HG02623 (cell line): Measurements from ENCODE around the gene NDUFA3.

ENCODE experiments used
- ATAC-seq: cut with Tn5 transposase; IDR thresholded peaks from one replicate; pipeline ENCODE4 v1.9.1; 2021; ENCODE audit warnings: moderate library complexity; ENCODE audit not compliant: unreplicated experiment

NDUFA3 gene

DNA sequence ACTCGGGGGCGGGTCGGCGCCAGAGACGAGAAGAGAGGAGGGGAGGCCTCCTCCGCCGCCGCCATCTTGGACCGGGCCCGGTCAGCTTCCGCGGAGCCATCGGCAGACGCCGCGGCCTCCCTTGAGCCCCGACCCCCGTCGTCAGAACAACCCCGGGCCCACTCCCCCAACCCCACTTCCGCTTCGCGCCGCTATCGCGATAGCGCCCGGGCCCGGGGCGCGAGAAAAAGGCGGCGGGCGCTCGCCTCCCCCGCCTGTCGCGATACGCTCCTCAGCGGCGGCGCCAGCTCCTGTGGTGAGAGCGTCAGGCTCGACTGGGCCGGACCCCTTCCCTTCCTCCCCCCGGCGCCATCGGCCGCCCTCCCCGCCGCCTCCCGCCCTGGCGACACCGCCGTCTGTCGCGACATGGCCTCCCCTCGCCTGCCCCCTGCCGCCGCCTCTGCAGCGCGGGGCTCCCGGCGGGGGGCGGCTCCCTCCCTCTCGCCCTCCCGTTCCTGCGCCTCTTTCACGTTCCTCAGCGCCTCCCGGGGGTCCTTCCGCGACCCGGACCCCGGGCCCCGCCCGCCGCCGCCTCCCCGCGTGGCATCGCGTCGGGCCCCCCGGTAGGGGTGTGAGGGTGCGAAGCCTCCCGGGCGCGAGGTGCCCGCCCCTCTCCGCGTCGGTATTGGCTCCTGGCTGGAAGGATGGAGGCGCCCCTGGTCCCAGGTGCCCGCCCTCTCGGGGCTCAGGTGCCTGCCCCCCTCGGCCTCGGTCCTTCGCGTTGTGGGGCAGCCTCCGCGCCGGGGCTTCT is 35.2 kb downstream of the NDUFA3 start, which contains the start of gene CNOT3:
TSS of gene CNOT3 (plus strand) at position 64 of the 790 bp plus-strand sequence. CDS start 5,217 bp downstream, outside the sequence.
- ATAC-seq: no peak

DNA sequence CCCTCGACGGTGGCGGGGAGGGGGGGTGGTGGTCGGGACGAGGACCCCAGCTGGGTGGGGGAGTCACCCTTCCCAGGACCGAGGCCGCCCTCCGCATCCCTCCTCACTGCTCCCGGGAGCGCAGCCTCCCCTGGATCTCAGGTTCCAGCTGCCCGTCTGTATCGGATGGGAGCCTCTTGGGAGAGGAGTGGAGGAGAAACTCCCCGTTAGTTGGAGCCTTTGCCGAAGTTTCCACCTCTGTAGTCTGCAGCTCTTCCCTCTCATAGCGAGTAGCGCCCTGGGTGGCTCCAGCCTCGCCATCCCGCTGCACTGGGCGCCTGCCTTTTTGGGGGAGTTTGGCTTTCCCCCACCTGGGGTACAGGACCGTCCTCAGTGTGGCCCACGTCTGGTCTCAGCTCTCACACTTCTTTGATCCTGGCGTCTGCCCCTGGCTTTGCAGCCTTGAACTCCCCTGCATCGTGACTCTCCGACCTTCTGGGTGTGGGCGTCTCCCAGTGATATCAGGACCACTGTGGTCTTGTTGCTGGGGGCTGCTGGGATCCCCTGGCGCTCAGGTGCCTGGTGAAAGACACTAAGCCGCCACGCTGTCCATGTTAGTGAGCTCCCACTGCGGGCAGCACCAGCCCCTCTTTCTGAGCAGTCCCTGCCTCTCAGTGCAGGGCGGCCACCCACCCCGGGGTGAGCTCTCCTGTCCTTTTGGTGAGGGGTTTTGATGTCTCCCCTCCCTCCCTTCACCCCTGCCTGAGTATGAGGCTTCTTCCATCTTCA is 36.0 kb downstream of the NDUFA3 start:
- no peak for ATAC-seq

DNA sequence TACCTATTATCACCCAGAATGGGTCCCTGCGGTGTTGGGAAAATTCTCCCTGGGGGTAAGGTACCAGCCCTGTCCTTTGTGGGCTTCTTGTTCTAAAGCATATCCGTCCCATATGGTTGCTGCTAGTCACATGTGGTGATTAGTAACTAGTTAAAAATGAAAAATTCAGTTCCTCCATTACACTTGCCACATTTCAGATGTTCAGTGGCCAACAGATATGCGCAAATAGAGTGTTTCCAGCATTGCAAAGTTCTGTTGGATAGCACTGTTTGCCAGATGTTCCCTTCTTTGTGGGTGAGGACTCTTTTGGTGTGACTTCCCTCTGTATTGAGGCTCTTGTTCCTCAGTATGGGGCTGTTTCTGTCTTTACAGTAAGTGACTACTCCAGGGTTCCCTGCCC is 38.7 kb downstream of the NDUFA3 start:
- ATAC-seq: no peak

DNA sequence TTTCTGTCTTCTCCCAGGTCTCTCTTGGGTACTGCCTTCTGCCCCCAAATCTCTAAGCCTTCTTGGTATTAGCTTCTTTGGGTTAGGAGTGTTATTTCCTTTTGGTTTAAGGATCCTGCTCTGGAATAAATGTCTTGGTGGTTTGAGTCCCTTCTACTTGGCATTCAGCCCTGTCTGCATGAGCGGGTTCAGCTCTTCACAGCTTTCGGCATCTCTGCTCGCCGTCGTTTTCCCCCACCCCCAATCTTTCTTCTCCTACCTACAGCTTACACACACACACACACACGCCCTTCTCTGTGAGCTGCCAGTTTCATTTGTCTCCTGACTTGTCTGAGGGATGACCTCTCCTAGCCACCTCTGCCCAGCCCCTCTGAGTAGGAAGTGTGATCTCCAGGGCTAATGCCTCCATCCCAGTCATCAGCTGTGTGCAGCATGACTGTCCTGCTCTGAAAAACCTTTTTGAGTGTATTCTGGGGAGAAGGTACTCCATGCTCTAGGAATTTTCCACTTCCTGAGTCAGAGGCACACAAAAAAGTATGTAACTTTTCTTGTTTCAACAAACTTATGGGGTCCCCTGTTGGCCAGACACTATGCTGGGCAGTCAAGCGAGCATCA is 39.6 kb downstream of the NDUFA3 start:
- no peak for ATAC-seq

DNA sequence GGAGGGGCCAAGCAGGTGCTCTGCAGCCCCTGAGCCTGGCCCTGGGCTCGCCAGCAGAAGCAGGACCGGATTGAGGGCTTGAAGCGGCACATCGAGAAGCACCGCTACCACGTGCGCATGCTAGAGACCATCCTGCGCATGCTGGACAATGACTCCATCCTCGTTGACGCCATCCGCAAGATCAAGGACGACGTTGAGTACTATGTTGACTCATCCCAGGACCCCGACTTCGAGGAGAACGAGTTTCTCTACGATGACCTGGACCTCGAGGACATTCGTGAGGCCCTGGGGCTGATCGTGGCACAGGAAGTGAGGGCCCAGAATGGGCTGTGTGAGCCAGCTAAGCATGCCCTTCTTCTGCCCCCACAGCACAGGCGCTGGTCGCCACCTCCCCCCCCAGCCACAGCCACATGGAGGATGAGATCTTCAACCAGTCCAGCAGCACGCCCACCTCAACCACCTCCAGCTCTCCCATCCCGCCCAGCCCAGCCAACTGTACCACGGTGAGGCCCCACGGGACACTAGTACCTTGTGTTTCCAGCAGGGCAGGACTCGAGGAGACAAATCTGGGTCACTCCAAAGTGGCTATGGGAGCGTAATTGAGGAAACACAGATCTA is 43.0 kb downstream of the NDUFA3 start:
- no peak for ATAC-seq

DNA sequence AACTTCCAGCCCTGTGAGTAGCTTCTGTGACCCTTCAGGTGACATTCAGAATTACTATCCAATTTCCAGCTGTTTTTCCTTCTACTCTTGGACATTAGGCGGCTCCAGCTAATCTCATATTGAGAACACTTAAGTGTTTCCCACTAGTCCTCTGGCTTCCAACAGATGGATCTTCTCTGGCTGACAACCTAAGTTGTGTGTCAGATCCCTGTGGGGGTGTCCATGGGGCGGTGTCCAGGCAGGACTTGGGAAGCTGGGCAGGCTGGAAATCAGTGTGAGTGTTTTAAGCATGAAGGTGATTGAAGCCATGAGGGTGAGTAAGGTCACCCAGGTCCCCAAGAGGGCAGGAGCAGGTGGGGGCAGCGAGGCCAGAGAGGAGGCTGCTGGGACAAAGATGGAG is 45.0 kb downstream of the NDUFA3 start:
- ATAC-seq: no peak

DNA sequence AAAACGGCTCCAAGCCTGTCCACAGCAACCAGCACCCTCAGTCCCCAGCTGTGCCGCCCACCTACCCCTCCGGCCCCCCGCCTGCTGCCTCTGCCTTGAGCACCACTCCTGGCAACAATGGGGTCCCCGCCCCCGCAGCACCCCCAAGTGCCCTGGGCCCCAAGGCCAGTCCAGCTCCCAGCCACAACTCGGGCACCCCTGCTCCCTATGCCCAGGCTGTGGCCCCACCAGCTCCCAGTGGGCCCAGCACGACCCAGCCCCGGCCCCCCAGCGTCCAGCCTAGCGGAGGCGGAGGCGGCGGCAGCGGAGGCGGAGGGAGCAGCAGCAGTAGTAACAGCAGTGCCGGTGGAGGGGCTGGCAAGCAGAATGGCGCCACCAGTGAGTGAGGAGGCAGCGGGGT is 45.5 kb downstream of the NDUFA3 start:
- no peak for ATAC-seq

DNA sequence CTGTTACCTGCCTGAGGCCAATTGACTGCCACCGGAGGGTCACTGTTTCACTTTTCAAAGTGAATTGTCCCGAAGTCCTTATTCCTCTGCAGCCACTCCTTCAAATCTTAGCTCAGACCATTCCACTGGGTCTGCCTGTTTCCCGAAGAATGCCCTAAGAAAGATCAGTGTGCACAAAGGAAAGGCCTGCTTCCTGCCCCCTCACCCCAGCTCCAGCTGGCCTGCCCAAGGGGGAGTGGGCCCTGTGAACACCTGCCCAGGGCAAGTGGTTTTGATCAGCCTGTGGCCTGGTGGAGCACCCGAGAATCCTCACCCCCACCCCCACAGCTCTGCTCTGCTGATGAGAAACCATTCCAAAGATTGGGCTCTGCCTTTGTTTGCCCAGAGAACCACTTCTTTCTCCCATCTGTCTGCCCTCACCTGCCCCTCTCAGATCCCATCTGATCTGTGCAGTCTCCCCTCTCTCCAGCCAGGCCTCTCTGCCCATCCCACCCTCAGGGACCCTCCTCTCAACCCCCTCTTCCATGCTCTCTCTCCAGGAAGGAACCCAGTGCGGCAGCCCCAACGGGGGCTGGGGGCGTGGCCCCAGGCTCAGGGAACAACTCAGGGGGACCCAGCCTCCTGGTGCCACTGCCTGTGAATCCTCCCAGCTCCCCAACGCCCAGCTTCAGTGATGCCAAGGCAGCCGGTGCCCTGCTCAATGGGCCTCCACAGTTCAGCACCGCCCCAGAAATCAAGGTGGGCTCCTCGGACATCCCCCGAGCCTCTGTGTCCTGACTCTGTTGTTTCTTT is 46.6 kb downstream of the NDUFA3 start:
- ATAC-seq: no peak

DNA sequence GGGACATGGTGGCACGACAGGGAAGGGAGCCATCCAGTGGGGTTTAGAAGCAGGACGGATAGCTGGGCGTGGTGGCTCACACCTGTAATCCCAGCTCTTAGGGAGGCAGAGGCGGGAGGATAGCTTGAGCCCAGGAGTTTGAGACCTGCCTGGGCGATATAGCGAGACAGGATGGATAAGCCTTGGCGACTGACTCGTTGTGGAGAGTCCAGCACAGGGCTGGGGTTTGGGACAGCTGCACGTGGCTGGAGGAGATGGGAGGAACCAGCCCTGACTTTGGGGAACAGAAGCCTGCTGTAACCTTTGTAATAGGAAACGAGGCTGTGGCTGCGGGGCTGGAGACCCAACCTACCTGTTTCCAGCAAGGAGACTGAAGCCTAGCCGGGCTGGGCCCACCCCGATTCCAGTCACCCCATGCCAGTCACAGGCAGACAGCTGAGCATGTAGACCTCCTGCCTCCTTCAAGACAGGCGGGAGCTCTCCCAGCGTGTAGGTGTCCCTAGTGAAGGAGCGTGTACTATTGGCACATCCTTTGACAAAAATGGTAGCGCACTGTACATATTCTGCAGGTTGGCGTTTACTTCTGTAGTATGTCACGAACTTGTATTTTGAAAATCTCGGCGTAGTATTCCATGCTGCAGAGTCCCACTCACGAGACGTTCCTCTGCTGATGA is 48.8 kb downstream of the NDUFA3 start:
- ATAC-seq: no peak

DNA sequence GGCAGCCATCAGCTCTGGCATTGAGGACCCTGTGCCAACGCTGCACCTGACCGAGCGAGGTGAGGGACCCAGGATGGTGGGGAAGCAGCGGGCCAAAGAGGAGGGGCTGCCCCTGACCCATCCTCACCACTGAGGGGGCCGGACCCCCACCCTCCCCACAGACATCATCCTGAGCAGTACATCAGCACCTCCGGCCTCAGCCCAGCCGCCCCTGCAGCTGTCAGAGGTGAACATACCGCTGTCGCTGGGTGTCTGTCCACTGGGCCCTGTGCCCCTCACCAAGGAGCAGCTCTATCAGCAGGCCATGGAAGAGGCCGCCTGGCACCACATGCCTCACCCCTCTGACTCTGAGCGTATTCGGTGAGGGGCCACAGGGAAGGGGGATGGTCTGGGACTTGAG is 49.6 kb downstream of the NDUFA3 start:
- ATAC-seq: no peak

DNA sequence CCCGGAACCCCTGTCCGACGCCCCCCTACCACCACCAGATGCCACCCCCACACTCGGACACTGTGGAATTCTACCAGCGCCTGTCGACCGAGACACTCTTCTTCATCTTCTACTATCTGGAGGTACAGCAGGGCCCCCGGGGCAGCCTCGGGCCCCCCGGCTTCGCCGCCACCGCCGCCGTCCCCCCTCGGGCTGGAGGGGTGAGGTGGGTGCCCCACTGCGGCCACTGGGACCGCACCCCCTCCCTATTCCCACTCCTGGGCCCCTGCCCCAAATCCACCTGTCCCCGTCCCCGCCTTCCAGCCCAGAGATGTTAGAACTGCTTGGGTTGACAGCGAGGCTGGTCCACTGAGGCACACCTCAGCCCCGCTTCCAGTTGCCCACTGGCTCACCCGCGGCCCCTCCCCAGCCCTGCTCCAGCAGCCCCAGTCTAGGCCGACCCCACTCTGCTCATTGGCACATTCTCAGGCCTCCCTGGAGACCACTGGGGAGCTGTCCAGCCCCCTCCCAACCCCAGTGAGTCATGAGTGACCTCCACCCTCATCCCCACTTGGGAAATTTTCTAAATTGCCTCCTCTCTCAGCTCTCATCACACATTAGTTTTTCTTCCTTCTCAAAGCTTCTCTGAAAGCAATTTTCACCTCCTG is 50.3 kb downstream of the NDUFA3 start:
- no peak for ATAC-seq

DNA sequence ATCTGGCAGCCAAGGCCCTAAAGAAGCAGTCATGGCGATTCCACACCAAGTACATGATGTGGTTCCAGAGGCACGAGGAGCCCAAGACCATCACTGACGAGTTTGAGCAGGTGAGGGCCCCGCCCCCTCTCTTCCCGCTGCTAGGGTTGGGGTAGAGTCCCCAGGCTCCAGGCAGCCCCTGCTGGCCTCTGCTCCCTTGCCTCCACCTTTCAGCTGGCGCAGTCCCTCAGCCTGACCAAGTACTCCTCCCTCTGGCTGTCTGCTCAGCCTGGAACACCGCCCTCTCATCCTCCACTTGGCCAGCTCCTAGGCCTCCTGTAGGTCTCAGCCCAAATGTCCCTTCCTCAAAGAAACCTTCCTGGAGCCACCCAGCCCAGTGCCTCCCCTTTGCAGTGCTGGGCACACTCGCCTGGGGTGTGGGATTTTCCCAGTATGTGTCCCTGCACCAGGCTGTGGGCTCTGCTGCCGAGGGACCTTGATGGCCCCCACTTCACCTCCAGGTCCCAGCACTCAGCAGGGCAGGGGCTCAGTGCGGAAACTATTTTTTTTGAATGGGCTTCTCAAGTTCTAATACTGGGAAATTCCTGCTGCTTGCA is 51.2 kb downstream of the NDUFA3 start:
- no peak for ATAC-seq

DNA sequence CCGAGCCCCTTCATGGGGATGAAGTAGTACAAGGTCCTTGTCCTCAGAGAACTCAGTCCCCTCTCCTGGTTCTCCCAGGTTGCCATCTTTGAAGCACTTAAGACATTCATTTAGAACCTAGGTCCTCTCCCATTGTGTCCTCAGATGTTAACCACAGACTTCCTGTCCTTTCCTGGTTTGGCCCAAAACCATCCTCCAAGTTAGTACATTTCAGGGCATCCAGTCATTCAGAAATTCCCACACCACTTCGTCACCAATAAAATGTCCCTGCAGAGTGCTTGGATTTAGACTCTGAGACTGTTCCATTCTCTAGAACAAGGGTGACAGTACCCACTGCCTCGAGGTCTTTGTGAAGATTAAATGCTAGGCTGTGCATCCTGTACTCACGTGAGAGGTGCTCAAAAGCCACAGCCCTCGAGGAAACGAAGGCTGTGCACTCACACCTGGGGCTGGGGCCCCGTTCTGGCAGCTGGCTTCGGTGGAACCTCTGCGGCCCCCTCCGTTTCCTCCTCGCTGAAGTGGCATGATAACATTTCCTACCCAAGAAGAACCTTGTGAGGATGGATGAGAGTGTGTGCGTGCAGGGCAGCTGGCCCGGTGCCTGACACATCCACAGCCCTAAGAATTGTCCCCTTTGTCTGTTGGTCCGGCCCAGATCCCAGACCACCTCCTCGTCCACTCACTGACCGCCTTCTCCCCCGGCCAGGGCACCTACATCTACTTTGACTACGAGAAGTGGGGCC is 52.1 kb downstream of the NDUFA3 start:
- ATAC-seq: no peak

DNA sequence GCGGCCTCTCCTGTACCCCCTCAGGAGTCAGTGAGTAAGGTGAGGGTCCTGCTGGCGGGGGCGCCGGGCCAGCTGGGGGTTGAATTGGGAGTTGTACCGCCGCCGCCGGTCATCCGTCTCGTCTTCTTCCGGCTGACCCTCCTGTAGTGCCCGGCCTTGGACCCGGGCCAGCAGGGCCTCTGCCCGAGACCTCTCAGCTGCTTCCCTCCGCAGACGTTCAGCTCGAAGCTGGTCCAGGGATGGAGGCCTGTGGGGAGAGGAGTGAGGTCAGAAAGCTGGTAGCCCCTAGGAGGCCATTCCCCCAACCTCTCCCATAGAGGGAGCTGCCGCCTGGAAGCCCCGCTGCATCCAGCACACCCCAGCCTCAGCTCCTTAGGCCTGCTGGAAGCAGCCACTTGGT is 53.0 kb downstream of the NDUFA3 start:
- ATAC-seq: no peak

DNA sequence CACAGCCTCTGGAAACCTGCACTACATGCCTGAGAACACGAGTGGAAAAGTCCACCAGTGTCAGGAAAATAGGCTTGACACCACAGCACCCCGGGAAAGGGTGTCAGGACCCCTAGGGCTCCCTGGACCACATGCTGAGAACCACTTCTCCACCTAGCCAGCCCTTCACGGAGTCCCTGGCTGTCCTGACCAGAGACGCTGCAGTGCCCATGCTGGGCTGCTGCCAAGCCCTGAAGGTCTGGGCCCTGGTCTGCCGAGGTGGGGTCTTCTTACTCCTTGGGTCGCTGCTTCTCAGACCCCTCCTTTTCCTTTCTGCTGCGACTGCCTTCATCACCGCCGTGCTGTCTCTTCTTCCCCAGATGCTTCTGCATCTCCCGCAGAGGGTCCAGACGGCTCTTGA is 53.8 kb downstream of the NDUFA3 start:
- ATAC-seq: no peak

DNA sequence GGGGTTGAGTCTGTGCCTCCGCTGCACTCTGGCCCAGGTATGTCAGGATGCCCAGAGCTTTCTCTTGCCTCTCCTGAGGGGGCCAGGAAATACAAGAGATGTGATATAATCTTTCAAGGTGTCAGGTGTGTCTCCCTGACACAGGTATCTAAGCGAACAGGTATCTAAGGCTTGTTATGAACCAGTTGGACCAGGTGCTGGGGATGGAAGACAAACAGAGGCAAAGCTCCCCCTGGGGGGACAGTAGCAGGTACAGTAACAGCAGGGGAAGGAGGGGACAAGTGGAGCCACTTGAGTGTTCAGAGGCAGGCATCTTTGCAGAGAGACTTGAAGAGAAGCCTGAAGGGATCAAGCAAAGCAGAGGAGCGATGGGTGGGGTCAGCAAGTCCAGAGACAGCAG is 54.3 kb downstream of the NDUFA3 start:
- ATAC-seq: no peak
